Liver (tissue), 9 donors: Measurements from ENCODE around the gene AREL1. TPM values are rescaled to one million over a fixed set of nuclear protein-coding genes. Genes with fewer than 3 reads are reported as not detected.

ENCODE experiments used
- DNase-seq: peaks from one replicate; pipeline ENCODE4 v3.0.0-alpha.2; 2017; ENCODE audit warnings: low spot score
- H3K27ac ChIP-seq, 2 donors: one replicate each; pipeline ENCODE4 v1.7.0; 2013; ENCODE audit warnings: inconsistent platforms in 2 of 2, low read length in 2 of 2, control low read depth in 1 of 2, low read depth in 1 of 2, mild to moderate bottlenecking in 1 of 2
- H3K27me3 ChIP-seq, 4 donors: one replicate each; pipeline versions ENCODE4 v1.6.1 to v1.7.0; 2013; ENCODE audit warnings: low read length in 3 of 4, inconsistent platforms in 1 of 4, mild to moderate bottlenecking in 1 of 4, moderate library complexity in 1 of 4; ENCODE audit not compliant: control insufficient read depth in 4 of 4, insufficient read depth in 4 of 4
- H3K36me3 ChIP-seq, 4 donors: one replicate each; pipeline versions ENCODE4 v1.6.1 to v1.7.0; 2013; ENCODE audit warnings: low read length in 3 of 4, mild to moderate bottlenecking in 3 of 4, low read depth in 1 of 4, moderate library complexity in 1 of 4; ENCODE audit not compliant: control insufficient read depth in 4 of 4, insufficient read depth in 3 of 4
- H3K4me1 ChIP-seq, 4 donors: one replicate each; pipeline versions ENCODE4 v1.6.1 to v1.7.0; 2013; ENCODE audit warnings: low read length in 3 of 4, mild to moderate bottlenecking in 3 of 4, moderate library complexity in 1 of 4; ENCODE audit not compliant: control insufficient read depth in 4 of 4, insufficient read depth in 4 of 4
- H3K4me3 ChIP-seq, 3 donors: one replicate each; pipeline versions ENCODE4 v1.6.1 to v1.7.0; 2013; ENCODE audit warnings: low read length in 3 of 3, control low read depth in 1 of 3, low read depth in 1 of 3, mild to moderate bottlenecking in 1 of 3
- H3K9ac ChIP-seq, 2 donors: one replicate each; pipeline ENCODE4 v1.7.0; 2013; ENCODE audit warnings: low read length in 2 of 2, mild to moderate bottlenecking in 2 of 2, moderate library complexity in 2 of 2, control low read depth in 1 of 2, low read depth in 1 of 2
- H3K9me3 ChIP-seq, 4 donors: one replicate each; pipeline versions ENCODE4 v1.6.1 to v1.7.0; 2013; ENCODE audit warnings: low read length in 3 of 4; ENCODE audit not compliant: control insufficient read depth in 4 of 4
- EGR1 ChIP-seq, 2 donors: IDR thresholded peaks; 2 replicates each; pipeline ENCODE4 v1.6.1; 2016 to 2018; ENCODE audit warnings: antibody characterized with exemption in 2 of 2, low read depth in 2 of 2
- FOXA2 ChIP-seq: IDR thresholded peaks from 2 replicates; pipeline ENCODE4 v1.6.1; 2016; ENCODE audit warnings: antibody characterized with exemption
- GABPA ChIP-seq, 2 donors: IDR thresholded peaks in 1 of 2; conservative IDR thresholded peaks in 1 of 2; 2 replicates each; pipeline ENCODE4 v1.6.1; 2016; ENCODE audit warnings: antibody characterized with exemption in 2 of 2, mild to moderate bottlenecking in 1 of 2, moderate library complexity in 1 of 2
- HNF4A ChIP-seq, 2 donors: conservative IDR thresholded peaks; 2 replicates each; pipeline ENCODE4 v1.6.1; 2016; ENCODE audit warnings: antibody characterized with exemption in 2 of 2, mild to moderate bottlenecking in 2 of 2
- HNF4G ChIP-seq: IDR thresholded peaks from 2 replicates; pipeline ENCODE4 v1.6.1; 2016; ENCODE audit warnings: antibody characterized with exemption
- JUND ChIP-seq, 2 donors: IDR thresholded peaks; 2 replicates each; pipeline ENCODE4 v1.6.1; 2016; ENCODE audit warnings: antibody characterized with exemption in 2 of 2
- NR2F2 ChIP-seq: IDR thresholded peaks from 2 replicates; pipeline ENCODE4 v1.6.1; 2016; ENCODE audit warnings: antibody characterized with exemption
- RAD21 ChIP-seq, 2 donors: IDR thresholded peaks; 2 replicates each; pipeline ENCODE4 v1.6.1; 2016; ENCODE audit warnings: antibody characterized with exemption in 2 of 2, mild to moderate bottlenecking in 2 of 2
- RXRA ChIP-seq, 2 donors: IDR thresholded peaks; 2 replicates each; pipeline ENCODE4 v1.6.1; 2017 to 2018; ENCODE audit warnings: antibody characterized with exemption in 2 of 2, mild to moderate bottlenecking in 1 of 2
- SP1 ChIP-seq: IDR thresholded peaks from 2 replicates; pipeline ENCODE4 v1.6.1; 2018; ENCODE audit warnings: antibody characterized with exemption, mild to moderate bottlenecking
- TAF1 ChIP-seq: conservative IDR thresholded peaks from 2 replicates; pipeline ENCODE4 v1.6.1; 2016; ENCODE audit warnings: antibody characterized with exemption, mild to moderate bottlenecking
- YY1 ChIP-seq: IDR thresholded peaks from 2 replicates; pipeline ENCODE4 v1.6.1; 2016; ENCODE audit warnings: antibody characterized with exemption, mild to moderate bottlenecking
- WGBS: extraction: QIAGEN DNeasy Blood & Tissue Kit; methylation state at CpG from one replicate; pipeline ENCODE4 v1.1.7; 2013; 5-methylcytosine and 5-hydroxymethylcytosine counted together
- polyA plus RNA-seq, 2 donors: library from polyadenylated mRNA; stranded (reverse) in 1 of 2; unstranded in 1 of 2; fragments of 200-250 nt in 1 of 2; fragments of >200 nt in 1 of 2; fragmentation: Nextera tagmentation in 1 of 2; extraction: Ambion mirVana in 1 of 2; gene quantifications; one replicate each; pipeline versions ENCODE4 v1.2.1 to v1.2.3, GENCODE V29; 2013 to 2015
- total RNA-seq, 2 donors: library from RNA; depleted of rRNA; stranded (reverse); fragments of >200 nt; gene quantifications; one replicate each; pipeline ENCODE4 v1.2.3, GENCODE V29; 2014
- TF ChIP-seq, protein P1 (sequence below): IDR thresholded peaks from 2 replicates; pipeline ENCODE4 v1.6.1; 2016; ENCODE audit warnings: antibody characterized with exemption
- TF ChIP-seq, protein P2 (sequence below): IDR thresholded peaks from 2 replicates; pipeline ENCODE4 v1.6.1; 2016; ENCODE audit warnings: antibody characterized with exemption
- TF ChIP-seq, protein P3 (sequence below): IDR thresholded peaks from 2 replicates; pipeline ENCODE4 v1.6.1; 2016; ENCODE audit warnings: antibody characterized with exemption
- donor health status: healthy.
- donor health status: healthy.
- donor health status: healthy.
- donor health status: healthy.
- donor health status: healthy.

Gene AREL1
- total and polyA plus RNA-seq, 4 donors = 5.6 to 26.6 (median 13.2) TPM

DNA sequence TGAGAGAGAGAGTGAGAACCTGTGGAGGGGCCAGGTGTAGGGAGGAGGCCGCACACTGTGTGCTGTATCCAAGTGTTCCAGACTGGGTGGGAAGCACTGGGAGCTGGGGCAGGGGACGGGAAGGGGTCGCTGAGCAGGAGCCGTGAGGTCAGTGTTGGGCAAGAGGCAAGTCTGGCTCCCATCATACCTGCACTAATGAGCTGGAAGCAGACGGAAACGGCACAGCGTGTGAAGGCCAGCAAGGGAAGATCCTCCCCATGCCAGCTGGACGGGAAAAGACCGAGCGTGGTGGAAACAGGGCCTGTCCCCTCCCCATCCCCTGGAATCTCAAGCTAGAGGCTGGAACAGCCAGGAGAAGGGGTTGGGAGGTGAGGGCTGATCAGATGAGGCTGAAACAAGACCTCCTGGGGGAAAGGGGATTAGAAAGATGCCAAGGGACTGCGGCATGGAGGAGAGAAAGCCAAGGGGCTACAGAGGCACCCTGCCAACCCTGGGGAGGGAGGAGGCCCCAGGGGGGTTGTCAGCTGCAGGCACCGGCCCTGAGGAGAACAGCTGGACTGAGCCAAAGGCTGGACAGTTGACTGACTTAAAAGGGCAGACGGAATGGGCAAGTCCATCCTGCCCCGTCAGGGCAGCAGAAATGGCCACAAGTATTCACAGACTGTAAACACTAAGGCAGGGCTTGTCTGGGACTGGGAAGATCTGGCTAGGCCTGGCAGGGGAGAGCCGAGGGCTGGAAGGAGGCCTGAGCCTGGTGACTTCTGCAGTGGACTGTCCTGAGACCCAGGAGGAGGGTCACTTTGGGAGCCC, 81.8 kb downstream of the AREL1 start:
- WGBS = 83% methylated on average over 15 of the region's 15 CpGs
- Histone ChIP-seq H3K4me1 (peaks cover 3 to 10% (median 8%) of the 10 kb centered on the region in 4 donors), H3K27ac (no peak overlapping the region)

DNA sequence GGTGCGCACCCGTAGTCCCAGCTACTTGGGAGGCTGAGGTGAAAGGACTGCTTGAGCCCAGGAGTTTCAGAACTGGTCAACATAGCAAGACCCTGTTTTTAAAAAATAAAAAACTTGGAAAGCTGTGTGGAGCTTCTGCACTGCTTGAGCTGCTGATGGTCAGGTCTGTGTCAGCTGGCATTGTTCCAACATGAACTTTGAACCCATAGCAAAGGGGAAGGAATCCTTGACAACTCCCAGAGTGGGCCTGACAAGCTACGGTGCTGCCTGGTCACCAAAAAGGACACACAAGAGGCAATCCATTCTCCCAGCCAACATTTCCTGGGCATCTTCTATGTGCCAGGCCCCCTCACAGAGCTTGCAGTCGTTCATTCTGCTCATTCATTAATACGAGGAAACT, 84.5 kb downstream of the AREL1 start:
- H3K4me3 ChIP-seq = no peak overlapping the region
- TF ChIP-seq TAF1 (no peak), HNF4A (conservative IDR thresholded peaks at IDR 0.05) (peak; percentile 40 to 72)

More for the DNA sequence above, 81.8 kb downstream of the AREL1 start:
- Histone ChIP-seq H3K27me3 (no peaks in the 10 kb centered on the region), H3K4me3 (no peak overlapping the region), H3K36me3 (no peaks in the 10 kb centered on the region), H3K9me3 (no peaks in the 10 kb centered on the region), H3K9ac (no peak overlapping the region)
- TF ChIP-seq EGR1 (IDR thresholded peaks at IDR 0.05; ENCODE audit: low read depth in 2 of 2) = no peak
- TF ChIP-seq RAD21 (IDR thresholded peaks at IDR 0.05) = no peak
- TF ChIP-seq NR2F2 = no peak
- TF ChIP-seq, protein P1, sequence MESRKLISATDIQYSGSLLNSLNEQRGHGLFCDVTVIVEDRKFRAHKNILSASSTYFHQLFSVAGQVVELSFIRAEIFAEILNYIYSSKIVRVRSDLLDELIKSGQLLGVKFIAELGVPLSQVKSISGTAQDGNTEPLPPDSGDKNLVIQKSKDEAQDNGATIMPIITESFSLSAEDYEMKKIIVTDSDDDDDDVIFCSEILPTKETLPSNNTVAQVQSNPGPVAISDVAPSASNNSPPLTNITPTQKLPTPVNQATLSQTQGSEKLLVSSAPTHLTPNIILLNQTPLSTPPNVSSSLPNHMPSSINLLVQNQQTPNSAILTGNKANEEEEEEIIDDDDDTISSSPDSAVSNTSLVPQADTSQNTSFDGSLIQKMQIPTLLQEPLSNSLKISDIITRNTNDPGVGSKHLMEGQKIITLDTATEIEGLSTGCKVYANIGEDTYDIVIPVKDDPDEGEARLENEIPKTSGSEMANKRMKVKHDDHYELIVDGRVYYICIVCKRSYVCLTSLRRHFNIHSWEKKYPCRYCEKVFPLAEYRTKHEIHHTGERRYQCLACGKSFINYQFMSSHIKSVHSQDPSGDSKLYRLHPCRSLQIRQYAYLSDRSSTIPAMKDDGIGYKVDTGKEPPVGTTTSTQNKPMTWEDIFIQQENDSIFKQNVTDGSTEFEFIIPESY = no peak
- no peak for TF ChIP-seq FOXA2
- TF ChIP-seq HNF4G = no peak
- TF ChIP-seq, protein P2, sequence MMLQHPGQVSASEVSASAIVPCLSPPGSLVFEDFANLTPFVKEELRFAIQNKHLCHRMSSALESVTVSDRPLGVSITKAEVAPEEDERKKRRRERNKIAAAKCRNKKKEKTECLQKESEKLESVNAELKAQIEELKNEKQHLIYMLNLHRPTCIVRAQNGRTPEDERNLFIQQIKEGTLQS = no peak
- TF ChIP-seq, protein P3, sequence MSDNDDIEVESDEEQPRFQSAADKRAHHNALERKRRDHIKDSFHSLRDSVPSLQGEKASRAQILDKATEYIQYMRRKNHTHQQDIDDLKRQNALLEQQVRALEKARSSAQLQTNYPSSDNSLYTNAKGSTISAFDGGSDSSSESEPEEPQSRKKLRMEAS = no peak
- TF ChIP-seq GABPA (IDR thresholded peaks at IDR 0.05 in 1 of 2, conservative IDR thresholded peaks at IDR 0.05 in 1 of 2) = no peak
- TF ChIP-seq RXRA (IDR thresholded peaks at IDR 0.05) = no peak
- no peak for TF ChIP-seq JUND (IDR thresholded peaks at IDR 0.05)
- TF ChIP-seq YY1 = no peak
- no peak for DNase-seq

DNA sequence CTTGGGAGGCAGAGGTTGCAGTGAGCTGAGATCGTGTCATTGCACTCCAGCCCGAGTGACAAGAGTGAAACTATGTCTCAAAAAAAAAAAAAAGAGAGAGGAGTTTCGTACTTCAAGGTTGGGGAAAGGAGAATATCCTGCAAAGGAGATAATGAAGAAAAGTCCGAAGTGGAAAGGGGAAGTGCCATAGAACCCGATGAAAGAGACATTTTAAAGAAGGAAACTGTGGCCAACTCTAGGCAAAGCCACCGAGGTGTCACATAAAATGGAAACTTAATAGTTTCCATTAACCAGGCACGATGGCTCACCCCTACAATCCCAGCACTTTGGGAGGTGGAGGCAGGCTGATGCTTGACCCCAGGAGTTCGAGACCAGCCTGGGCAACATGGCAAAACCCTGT, 85.8 kb downstream of the AREL1 start:
- Histone ChIP-seq H3K36me3 (no peaks in the 10 kb centered on the region), H3K27me3 (no peaks in the 10 kb centered on the region), H3K4me3 (no peak overlapping the region), H3K9me3 (no peaks in the 10 kb centered on the region), H3K9ac (no peak overlapping the region), H3K4me1 (peaks cover 0 to 8% (median 4%) of the 10 kb centered on the region in 4 donors), H3K27ac (no peak overlapping the region)
- DNase-seq = no peak
- no peak for TF ChIP-seq SP1
- 77% methylated on average over 8 of the region's 8 CpGs for whole genome bisulfite sequencing

More for the DNA sequence above, 84.5 kb downstream of the AREL1 start:
- Histone ChIP-seq H3K27me3 (no peaks in the 10 kb centered on the region), H3K27ac (no peak overlapping the region), H3K4me1 (peaks cover 0 to 8% (median 4%) of the 10 kb centered on the region in 4 donors), H3K36me3 (no peaks in the 10 kb centered on the region), H3K9ac (no peak overlapping the region), H3K9me3 (no peaks in the 10 kb centered on the region)
- 67% methylated on average over 5 of the region's 5 CpGs for WGBS
- DNase-seq = no peak
